ENCODE results near the gene EPYC. TPM values are rescaled to one million over a fixed set of nuclear protein-coding genes. Genes with fewer than 3 reads are reported as not detected.

Gene EPYC
- total RNA-seq, 1 experiment from 2014 or later: not detected

DNA sequence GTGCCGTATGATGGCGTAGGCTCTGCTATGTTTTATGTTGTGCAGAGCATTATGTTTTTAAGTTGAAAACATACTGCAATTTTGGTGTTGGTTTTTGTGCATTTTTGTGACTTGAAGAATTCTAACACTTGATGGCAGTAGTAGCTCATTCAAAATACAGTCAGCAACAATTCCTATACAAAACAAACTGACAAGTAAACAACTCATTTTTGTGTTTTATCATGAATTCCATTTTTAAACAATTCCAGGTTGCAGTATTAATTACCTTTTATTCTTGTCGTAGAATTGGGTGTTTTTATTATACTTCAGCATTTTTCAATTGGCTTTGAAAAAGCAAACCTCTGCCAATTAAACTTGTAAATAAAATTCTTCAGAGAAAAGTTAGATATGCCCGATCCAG is 45.7 kb downstream of the EPYC start:
- no peak for DNase-seq (ENCODE audit: low read depth)

DNA sequence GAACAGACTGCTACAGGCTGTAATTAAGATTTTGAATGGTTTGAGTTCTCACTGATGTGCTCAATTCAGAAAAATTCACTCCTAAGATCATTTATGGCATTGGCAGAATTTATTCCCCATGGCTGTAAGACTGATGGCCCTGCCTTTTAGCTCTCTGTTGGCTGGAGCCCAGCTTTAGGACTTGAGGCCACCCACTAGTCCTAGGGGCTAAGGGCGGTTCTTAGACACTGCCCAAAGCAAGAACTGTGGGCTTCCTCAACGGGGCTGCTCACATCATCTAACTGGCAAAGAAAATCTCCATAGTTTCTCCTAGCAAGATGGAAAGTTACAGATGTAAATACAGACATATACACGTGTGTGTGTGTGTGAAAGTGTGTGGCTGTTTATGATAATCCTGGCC is 46.4 kb downstream of the EPYC start:
- DNase-seq (ENCODE audit: low read depth): no peak

DNA sequence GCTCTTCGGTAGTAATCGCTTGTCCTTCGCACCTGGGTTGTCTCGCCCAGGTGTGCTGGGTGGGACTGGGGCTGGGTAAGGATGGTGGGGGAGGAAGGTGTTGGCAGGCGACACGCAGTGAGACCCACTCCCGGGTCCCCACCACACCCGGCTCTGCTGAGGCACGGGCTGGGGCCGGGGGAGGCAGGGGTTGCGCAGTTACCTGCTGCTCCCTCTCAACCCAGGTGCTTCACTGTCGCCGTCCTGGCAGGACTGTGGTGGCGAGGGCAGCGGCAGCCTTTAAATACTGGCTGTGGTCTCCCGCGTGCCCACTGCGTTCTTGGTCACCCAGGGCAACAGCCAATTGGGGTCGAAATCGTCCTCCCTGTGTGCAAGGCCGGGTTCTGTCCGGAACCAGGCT is 49.9 kb downstream of the EPYC start, which contains the start of gene CCER1:
TSS of gene CCER1 (minus strand) at position 256 of the 400 bp plus-strand sequence. CDS start 434 bp downstream, outside the sequence.
- no peak for DNase-seq (ENCODE audit: low read depth)

DNA sequence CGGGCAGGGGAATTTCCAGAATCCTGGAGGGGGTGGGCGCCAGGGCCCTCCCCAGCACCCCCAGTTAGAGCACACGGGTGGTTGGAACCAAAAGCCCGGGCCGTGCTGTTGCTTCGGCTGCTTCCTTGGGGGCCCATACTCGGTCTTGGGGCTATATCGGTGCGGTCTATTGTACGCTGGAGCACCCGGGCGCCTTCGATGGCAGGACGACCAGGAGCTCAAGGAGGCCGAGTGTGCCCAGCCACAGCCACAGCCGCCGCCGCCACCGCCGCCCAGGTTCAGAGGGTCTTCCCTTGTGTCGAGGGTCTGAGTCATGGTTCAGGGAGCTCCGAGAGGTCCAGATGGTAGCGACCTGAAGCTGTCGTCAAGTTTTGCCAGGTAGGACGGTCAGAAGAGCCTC is 50.3 kb downstream of the EPYC start:
- no peak for DNase-seq (ENCODE audit: low read depth)

DNA sequence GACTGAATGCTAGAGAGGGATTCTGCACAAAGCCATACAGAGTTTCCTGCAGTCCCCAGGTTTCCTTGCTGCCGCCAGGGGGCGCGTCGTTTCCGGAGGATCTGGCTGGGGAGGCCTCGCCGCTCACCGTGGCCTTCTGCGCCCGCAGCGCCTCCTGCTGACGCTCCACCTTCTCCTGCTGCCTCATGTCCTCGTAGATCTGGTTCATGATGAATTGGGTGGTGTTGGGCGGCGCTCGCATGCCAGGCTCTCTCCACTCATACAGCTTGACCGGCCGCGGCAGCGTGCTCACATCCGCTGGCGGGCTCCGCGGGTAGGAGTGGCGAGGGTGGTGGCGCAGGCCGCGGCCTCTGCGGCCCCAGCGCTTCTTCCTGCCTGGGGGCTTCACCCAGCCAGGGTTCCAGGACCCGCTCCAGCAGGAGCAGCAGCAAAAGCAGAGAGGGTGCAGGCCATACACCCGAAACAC is 50.8 kb downstream of the EPYC start:
- DNase-seq (ENCODE audit: low read depth): no peak

DNA sequence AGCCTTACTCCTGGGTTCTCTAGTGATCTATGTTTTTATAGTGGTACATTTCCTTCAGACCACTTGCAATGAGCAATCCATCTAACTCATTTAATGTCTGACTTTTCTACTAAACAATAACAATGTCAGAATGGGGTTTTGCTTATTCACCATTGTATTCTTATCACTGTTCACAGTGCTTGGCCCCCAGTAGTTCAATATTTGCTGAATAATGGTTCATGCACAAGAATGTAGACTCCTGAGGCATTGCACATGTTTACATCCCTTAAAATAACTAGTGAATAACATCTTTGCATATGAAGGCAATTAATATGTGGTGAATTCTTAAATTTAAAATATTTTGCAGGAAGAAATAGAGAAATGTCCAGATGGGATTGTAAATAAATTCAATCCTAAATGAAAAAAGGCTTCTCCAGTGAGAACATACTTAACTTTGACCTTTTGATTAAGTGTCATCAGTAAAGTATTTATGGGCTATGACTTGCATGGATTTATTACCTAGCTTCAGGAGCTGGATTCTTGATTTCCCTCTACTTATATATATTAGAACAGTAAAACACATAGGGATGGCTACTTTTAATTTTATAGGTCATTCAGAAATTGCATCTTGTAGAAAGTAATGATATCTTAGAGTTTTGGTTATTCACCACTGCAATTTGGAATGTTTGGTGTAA is 53.2 kb downstream of the EPYC start:
- no peak for DNase-seq (ENCODE audit: low read depth)

DNA sequence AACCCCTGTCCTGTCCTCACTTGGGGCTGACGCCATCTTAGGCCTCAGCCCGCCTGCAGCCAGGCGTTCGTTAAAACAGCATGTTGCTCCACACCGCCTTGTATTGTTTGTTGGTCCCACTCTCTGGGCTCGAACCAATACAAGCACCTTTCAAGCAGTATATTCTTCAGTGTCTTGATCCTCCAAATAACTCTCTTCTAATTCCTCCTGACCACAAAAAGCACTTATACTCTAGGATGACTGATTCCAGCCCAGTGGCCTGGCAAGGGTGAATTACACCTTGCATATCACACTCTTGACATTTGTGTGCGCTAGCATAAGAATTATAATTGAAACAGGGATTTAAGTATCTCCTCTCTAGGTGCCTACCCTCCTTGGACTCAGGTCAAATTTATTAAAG is 56.9 kb downstream of the EPYC start:
- no peak for DNase-seq (ENCODE audit: low read depth)

DNA sequence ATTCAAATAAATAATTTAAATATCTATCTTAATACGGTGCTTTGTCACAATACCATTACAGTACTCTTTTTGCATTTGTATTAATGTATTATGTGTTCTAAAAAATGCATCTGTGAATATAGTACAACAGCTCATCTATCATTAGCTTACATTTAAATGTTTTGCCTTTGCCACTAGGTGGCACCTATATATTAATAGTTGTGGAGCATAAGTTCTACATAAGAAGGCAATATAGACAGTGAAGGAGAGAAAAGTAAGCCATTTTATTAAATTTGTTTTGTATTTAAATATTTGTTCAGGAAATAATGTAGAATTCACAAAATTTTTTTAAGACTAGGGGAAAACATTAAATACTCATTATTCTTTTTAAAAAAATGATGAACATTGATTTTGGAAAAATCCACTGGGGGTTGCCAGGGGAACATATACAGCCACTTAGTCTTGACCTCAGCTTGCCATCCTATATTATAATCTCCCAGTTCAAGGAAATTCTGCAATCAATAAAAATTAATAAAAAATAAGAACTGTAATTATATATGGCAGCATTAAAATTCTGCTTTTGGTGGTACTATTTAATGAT is 59.6 kb downstream of the EPYC start:
- no peak for DNase-seq (ENCODE audit: low read depth)

DNA sequence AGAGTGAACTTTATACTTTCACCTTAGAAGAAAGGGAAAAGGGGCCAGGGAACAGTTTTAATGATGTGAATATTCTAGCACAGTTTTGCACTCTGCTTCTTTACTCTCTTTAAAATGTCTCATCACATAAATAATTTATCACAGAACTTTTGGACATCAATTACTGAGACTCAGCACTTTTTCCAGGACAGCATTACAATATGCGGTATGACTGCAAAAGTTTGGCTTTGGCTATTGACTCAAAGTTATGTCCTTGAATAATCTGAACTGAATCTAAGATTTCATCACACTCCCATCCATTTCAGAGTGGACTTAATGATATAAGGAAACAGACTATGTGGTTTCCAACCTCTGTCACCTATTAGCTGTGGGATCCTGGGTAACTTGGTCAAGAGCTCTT is 61.5 kb downstream of the EPYC start:
- no peak for DNase-seq (ENCODE audit: low read depth)

DNA sequence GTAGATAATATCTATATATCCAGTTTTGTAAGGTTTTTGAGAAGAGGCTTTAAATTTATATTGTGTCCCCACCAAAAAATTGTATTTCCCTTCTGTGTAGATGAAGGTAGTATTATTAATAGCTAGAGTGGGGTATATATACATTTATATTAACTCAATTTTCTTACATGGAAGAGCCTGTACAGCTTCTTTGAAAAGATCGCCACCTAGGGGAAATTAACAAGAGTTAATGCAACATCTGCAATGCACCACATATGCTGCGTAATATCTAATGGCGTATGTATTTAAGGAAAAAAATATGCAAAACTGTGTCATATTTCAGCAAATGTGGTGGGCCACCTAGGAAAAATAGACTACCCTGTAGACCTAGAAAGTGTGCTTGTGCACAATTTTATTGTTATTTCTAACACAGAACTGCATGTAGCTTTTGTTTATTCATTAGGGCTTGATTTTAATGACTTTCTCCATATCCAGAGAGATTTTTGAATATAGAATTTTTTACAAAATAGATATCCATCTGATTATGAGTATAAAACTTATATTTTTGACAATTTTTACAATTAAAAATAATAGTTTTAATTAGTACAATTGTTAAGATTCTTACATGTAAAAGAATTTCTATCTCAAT is 63.8 kb downstream of the EPYC start:
- DNase-seq (ENCODE audit: low read depth): no peak

DNA sequence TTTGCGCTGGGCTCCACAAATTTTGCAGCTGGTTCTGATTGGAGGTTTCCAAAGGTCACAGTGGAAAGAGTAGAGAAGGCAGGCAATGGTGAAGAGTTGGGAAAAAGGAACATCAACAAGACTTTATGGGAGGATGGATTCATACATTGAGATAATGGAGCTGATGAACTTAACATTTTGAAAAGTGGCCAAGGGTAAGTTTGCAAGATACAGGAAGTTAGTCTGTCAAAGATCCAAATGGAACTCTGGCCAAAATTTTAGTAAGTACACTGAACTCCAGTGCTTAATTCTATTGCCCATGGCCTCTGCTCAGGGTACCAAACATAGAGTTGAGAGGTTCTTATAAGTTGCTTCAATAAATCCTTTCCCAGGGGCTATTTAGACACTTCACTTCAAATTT is 65.4 kb downstream of the EPYC start:
- no peak for DNase-seq (ENCODE audit: low read depth)

DNA sequence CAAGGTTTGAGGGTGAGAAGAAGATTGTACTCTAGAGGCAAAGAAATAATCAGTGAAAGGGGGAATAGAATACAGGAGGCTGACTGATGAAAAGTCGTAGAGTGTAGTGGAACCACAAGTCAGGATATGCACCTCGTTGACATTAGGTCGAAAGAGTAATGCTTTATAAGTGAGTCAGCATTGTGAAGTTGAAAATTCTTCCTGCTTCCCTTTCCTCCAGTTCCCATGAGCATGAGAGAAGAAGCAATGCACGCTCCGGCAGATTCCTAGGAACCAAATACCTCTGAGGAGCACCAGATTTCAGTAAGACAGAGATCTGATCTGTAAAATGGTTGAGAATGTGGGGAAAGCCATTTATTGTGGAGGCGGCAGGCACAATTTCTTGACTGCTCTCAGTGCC is 66.3 kb downstream of the EPYC start:
- DNase-seq (ENCODE audit: low read depth): peak; percentile 76

DNA sequence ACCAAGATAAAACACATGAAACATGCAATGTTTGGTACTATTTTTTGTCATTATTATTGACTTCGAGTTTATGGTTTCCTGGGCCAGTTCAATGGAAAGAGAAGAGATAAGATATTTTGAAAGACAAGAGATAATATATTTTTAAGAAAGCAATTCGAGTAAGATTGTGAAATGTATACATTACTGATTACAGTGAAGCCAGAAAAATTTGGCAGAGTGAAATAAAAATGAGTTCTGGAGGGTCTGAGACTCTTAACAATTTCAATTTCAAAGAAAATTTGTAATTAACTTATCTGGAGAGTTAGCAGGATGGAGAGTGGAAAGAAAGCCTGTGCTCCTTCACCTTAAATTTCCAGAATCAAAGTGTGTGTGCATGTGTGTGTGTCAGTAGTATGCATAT is 67.1 kb downstream of the EPYC start:
- DNase-seq (ENCODE audit: low read depth): no peak

DNA sequence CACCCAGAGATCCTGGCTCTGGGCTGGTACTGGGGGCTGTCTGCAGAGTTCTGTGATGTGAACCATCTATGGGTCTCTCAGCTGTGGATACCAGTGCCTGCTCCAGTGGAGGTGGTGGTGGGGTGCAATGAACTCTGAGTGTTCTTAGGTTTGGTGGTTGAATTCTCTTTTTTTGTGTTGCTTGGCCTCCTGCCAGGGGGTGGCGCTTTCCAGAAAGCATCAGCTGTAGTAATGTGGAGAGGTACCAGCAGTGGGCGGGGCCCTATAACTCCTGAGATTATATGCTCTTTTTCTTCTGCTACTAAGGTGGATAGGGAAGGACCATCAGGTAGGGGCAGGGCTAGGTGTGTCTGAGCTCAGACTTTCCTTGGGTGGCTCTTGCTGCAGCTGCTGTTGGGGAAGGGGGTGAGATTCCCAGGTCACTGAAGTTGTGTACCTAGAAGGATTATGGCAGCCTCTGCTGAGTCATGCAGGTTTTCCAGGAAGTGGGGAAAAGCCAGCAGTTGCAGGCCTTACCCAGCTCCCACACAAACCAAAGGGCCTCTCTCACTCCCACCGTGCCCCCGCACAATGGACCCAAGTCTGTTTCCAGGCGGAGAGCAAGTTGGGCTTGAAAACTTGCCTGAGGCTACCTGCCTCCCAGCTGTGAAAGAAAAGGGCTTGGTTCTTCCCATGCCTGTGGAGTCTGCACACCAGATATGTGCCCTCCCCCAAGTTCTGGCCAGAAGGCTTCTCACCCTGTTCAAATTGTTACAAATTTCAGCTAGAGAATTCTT is 68.4 kb downstream of the EPYC start:
- DNase-seq (ENCODE audit: low read depth): peak; percentile 35

DNA sequence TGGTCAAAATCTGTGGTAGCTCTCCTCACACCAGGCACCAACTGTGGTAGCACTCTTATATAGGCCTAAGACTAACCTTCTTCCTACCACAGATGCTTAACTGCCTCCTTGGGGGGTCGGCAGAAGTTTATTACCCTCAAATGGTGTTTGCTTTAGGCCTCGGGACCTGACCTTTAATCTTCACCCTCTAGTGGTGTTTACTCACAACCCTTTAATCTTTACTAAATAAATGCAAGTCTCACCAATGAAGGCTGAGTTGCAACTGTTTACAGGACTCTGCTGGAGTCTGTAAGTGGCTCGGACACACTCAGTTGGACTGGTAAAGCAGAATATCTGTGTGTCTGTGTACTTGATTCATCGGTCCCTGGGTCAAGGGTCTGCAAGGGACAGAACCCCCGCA is 79.2 kb downstream of the EPYC start:
- no peak for DNase-seq (ENCODE audit: low read depth)

DNA sequence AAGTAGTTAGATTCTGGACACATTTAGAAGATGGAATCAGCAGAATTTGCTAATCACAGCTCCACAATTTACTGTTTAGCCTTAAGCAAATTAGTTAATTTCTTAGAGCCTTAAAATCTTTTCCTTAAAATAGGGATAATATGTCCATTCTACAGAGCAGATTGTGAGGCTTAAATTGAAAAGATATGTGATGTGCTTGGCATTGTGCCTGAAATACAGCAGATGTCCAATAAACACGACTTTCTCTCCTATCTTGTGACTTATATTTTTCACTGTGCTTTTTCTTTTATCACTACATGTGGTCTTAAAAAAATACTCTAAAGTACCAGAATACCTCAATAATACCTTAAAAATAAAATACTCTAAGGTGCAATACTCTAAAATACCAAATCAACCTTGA is 80.4 kb downstream of the EPYC start:
- DNase-seq (ENCODE audit: low read depth): no peak

DNA sequence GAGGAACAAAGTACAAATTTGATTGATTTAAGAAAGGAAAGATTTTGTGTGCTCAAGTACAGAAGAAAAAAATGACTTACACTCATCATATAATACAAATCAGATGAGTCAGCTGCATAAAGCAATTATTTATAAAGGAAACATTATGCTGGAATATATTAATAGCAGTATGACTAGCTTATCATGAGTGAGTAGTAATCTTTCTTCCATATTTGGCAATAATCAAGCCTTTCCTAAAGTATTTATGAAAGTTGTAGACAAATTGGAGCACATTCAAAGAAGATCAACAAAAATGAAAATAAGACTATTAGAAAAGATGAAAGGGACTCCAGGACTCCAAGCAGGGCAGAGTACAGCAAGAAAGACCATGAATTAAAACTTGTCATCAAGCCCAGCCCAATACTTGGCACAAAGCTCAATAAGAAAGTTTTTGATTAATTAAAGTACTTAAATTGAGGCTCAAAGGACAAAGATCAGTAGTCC is 82.6 kb downstream of the EPYC start:
- DNase-seq (ENCODE audit: low read depth): no peak

DNA sequence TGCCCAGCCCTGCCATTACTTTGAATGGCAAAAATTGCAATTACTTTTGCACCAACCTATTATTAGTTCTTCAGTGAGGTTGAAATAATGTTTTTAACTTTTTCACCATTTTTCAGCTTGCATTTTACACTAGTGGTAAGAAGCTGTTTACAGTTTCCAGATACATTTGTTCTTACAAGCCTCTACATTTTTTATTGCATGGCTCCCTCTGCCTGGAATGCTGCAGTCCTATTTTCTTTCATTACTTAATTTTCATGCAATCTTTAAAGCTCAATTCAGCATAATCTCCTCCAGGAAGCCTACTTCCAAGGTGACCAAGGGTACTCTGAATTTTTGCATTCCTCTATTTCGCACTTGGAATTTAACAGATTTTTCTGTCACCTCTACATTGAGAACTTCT is 83.2 kb downstream of the EPYC start:
- DNase-seq (ENCODE audit: low read depth): no peak

DNA sequence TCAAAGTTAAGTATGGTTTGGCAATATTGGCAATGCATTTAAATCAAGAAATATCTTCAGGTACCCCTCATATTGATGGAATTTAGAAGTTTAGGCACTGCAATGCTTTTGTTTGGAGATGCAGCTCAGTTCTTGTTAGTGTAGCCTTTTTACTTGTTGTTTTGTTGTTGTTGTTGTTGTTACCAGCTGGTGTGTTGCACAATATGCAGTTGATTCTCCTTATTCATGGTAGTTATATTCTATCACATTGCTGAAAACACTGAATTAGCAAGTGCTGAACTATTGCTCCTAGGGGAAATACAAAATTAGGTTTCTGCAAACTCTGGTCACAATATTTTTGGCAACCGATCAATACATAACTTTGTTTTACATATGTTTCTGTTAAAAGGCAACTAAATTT is 84.5 kb downstream of the EPYC start:
- DNase-seq (ENCODE audit: low read depth): no peak

DNA sequence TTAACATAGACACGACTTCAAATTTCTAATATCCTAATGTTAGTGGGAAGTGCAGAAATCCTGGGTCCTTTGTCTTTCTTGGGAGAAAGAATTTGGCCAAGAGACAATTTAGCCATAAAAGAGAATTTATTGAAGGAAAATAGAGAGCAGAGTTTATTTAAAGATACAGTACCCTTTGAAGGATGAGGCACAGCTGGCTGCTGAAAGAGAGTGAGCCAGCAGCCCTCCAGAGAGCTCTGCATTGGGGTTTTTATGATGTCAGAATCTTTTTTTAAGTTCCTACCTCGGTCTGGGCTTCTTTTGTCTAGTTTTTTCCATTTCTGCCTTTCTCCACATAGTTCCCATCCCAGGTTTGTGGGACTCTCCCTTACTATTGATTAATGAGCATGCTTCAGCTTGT is 87.3 kb downstream of the EPYC start:
- DNase-seq (ENCODE audit: low read depth): no peak

DNA sequence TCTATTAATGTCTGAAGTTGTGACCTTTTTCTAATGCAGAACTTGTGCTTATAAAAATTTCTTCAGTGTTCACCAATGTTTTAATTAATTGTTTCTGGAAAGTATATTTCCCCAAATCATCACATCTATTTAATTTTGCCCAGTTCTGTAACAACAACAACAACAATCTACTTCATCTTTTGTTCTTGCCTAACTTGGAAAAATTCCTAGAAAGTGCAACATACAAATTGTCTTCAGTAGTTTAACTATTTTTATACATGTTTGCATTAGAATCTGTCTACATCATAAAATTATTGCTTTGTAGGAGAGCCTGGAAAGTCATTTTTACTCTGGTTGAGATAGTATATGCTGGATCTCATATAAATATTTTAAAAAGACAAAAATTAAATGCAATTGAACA is 88.3 kb downstream of the EPYC start:
- no peak for DNase-seq (ENCODE audit: low read depth)

DNA sequence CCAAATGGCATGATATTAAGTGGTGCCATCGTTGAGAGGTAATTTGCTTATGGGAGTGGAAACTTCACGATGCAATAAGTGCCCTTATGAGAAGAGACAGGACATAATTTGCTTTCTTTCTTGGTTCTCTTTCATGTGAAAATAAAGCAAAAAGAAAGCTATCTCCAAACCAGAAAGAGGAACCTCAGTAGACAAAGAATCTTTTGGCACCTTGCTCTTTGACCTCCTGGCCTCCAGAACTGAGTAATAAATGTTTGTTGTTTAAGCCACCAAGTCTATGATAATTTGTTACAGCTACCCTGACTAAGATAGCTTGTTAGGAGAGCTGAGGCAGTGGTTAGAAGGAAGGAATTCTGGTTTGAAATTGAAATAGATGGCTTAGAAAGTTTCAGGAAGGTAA is 89.4 kb downstream of the EPYC start:
- DNase-seq (ENCODE audit: low read depth): no peak

All from HT1080 (cell line).